ENCODE results near the gene CHST9. TPM values are rescaled to one million over a fixed set of nuclear protein-coding genes. Genes with fewer than 3 reads are reported as not detected.

Gene CHST9
- total and polyA plus RNA-seq, 12 donors, result 0.03 to 2.2 (median 0.13) TPM; not detected in 2

GRCh38 chr18:27124196-27124595, 60.9 kb downstream of the CHST9 start:
- no peak for DNase-seq
- Histone ChIP-seq H3K27me3 (no peaks in the 10 kb centered on the region), H3K4me1 (replicated peaks in 1 of 2) (no peaks in the 10 kb centered on the region), H3K27ac (no peak overlapping the region), H3K9me3 (replicated peaks in 1 of 3) (no peaks in the 10 kb centered on the region), H3K36me3 (replicated peaks in 1 of 2) (no peaks in the 10 kb centered on the region), H3K4me3 (no peak overlapping the region)
- TF ChIP-seq POLR2A (IDR thresholded peaks at IDR 0.05), result no peak
- TF ChIP-seq, protein P1, sequence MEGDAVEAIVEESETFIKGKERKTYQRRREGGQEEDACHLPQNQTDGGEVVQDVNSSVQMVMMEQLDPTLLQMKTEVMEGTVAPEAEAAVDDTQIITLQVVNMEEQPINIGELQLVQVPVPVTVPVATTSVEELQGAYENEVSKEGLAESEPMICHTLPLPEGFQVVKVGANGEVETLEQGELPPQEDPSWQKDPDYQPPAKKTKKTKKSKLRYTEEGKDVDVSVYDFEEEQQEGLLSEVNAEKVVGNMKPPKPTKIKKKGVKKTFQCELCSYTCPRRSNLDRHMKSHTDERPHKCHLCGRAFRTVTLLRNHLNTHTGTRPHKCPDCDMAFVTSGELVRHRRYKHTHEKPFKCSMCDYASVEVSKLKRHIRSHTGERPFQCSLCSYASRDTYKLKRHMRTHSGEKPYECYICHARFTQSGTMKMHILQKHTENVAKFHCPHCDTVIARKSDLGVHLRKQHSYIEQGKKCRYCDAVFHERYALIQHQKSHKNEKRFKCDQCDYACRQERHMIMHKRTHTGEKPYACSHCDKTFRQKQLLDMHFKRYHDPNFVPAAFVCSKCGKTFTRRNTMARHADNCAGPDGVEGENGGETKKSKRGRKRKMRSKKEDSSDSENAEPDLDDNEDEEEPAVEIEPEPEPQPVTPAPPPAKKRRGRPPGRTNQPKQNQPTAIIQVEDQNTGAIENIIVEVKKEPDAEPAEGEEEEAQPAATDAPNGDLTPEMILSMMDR (IDR thresholded peaks at IDR 0.05), result no peak
- 46 to 52% (median 47%) methylated on average over 1 of the region's 1 CpG for WGBS, 4 donors
- intact Hi-C loops (cut with DNase I), result no loop called here

GRCh38 chr18:27121108-27121507, 64.0 kb downstream of the CHST9 start:
- H3K4me1 ChIP-seq (replicated peaks in 1 of 2), result no peaks in the 10 kb centered on the region
- no peak for TF ChIP-seq POLR2A (IDR thresholded peaks at IDR 0.05)
- TF ChIP-seq, protein P1 (IDR thresholded peaks at IDR 0.05), result no peak
- no peaks in the 10 kb centered on the region for H3K27me3 ChIP-seq
- H3K27ac ChIP-seq, result no peak overlapping the region
- intact Hi-C loops (cut with DNase I), result no loop called here
- H3K4me3 ChIP-seq, result no peak overlapping the region
- no peaks in the 10 kb centered on the region for H3K36me3 ChIP-seq (replicated peaks in 1 of 2)
- WGBS, 4 donors, result 39 to 69% (median 63%) methylated on average over 1 of the region's 1 CpG
- no peak for DNase-seq
- no peaks in the 10 kb centered on the region for H3K9me3 ChIP-seq (replicated peaks in 1 of 3)

- H3K9me3 ChIP-seq (replicated peaks in 1 of 3), result no peaks in the 10 kb centered on the region
- 52 to 75% (median 72%) methylated on average over 3 of the region's 3 CpGs for WGBS, 4 donors
These were observed 64.9 kb downstream of the CHST9 start for GRCh38 chr18:27120246-27120645.

DNA sequence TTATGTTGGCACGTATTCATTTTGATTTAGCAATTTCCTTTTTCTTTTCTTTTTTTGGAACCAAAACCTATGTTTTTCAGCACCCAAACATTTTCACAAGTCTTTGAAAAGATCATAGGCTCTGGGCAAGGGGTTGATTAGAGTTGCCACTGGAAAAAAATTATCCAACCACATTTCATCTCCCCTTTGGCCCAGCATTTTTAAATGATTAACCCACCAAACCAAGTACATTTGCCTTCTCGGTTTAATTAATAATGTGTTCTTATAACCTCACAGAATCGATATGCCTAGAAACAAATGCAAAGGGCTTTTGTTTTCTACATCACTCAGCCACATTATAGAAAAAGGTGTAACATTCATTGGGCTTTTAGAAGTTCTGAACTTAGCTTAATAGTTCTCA, 66.1 kb downstream of the CHST9 start:
- no peak for TF ChIP-seq POLR2A (IDR thresholded peaks at IDR 0.05)
- TF ChIP-seq, protein P1 (IDR thresholded peaks at IDR 0.05), result no peak
- Histone ChIP-seq H3K9me3 (replicated peaks in 1 of 3) (no peaks in the 10 kb centered on the region), H3K27me3 (no peaks in the 10 kb centered on the region), H3K27ac (no peak overlapping the region), H3K4me3 (no peak overlapping the region), H3K36me3 (replicated peaks in 1 of 2) (no peaks in the 10 kb centered on the region), H3K4me1 (replicated peaks in 1 of 2) (no peaks in the 10 kb centered on the region)
- intact Hi-C loops (cut with DNase I), result no loop called here
- WGBS, 4 donors, result 73 to 84% (median 76%) methylated on average over 3 of the region's 3 CpGs
- no peak for DNase-seq

More at GRCh38 chr18:27120246-27120645, 64.9 kb downstream of the CHST9 start:
- Histone ChIP-seq H3K27me3 (no peaks in the 10 kb centered on the region), H3K27ac (no peak overlapping the region), H3K4me3 (no peak overlapping the region), H3K36me3 (replicated peaks in 1 of 2) (no peaks in the 10 kb centered on the region), H3K4me1 (replicated peaks in 1 of 2) (no peaks in the 10 kb centered on the region)
- DNase-seq, result no peak
- intact Hi-C loops (cut with DNase I), result no loop called here
- no peak for TF ChIP-seq POLR2A (IDR thresholded peaks at IDR 0.05)
- TF ChIP-seq, protein P1 (IDR thresholded peaks at IDR 0.05), result no peak

Measured in adrenal gland (tissue), 12 donors.